Mesenchymal stem cell (in vitro differentiated cells and primary cell): Measurements from ENCODE around the gene ASB1.
A peak's percentile ranks its signal among the peaks of the same experiment; 100 is the strongest.

Experiments
- DNase-seq: peaks from one replicate; pipeline ENCODE4 v3.0.0-alpha.2; 2013
- H2AFZ ChIP-seq: one replicate; pipeline ENCODE4 v1.6.1; 2013; ENCODE audit warnings: low read depth, mild to moderate bottlenecking, control low read depth, inconsistent platforms, low read length, moderate library complexity
- H2AK5ac ChIP-seq: 2 replicates; pipeline ENCODE4 v1.6.1; 2013; ENCODE audit warnings: low read length, moderate library complexity, mild to moderate bottlenecking, inconsistent platforms; ENCODE audit not compliant: severe bottlenecking
- H2BK120ac ChIP-seq: one replicate; pipeline ENCODE4 v1.6.1; 2013; ENCODE audit warnings: low read depth, mild to moderate bottlenecking, inconsistent platforms, low read length, moderate library complexity
- H2BK12ac ChIP-seq, 2 experiments: one replicate each; pipeline ENCODE4 v1.6.1; 2013; ENCODE audit warnings: inconsistent platforms in 2 of 2, low read length in 2 of 2, mild to moderate bottlenecking in 2 of 2, moderate library complexity in 2 of 2, control low read depth in 1 of 2
- H2BK15ac ChIP-seq: one replicate; pipeline ENCODE4 v1.6.1; 2013; ENCODE audit warnings: mild to moderate bottlenecking, low read depth, inconsistent platforms; ENCODE audit not compliant: poor library complexity, severe bottlenecking
- H2BK5ac ChIP-seq: 2 replicates; pipeline ENCODE4 v1.6.1; 2013; ENCODE audit warnings: low read depth, mild to moderate bottlenecking, low read length, control low read depth, inconsistent platforms; ENCODE audit not compliant: poor library complexity, severe bottlenecking
- H3K14ac ChIP-seq, 2 experiments: one replicate each; pipeline ENCODE4 v1.6.1; 2013; ENCODE audit warnings: inconsistent platforms in 2 of 2, low read length in 2 of 2, control low read depth in 1 of 2, mild to moderate bottlenecking in 1 of 2, moderate library complexity in 1 of 2
- H3K18ac ChIP-seq, 2 experiments: one replicate each; pipeline ENCODE4 v1.6.1; 2013; ENCODE audit warnings: inconsistent platforms in 2 of 2, low read length in 2 of 2, control low read depth in 1 of 2, low read depth in 1 of 2, mild to moderate bottlenecking in 1 of 2
- H3K23ac ChIP-seq, 2 experiments: one replicate each; pipeline ENCODE4 v1.6.1; 2013; ENCODE audit warnings: inconsistent platforms in 2 of 2, low read length in 2 of 2, mild to moderate bottlenecking in 2 of 2, moderate library complexity in 2 of 2, control low read depth in 1 of 2
- H3K27ac ChIP-seq: 2 replicates; pipeline ENCODE4 v1.5.1; 2013; ENCODE audit warnings: mild to moderate bottlenecking, moderate library complexity, low read length, control low read depth, inconsistent platforms; ENCODE audit not compliant: poor library complexity, severe bottlenecking
- H3K27me3 ChIP-seq, 2 experiments: 2 replicates each; pipeline versions ENCODE4 v1.6.1 to v1.7.0; 2013; ENCODE audit warnings: low read length in 2 of 2, mild to moderate bottlenecking in 2 of 2, moderate library complexity in 2 of 2, control low read depth in 1 of 2, inconsistent platforms in 1 of 2; ENCODE audit not compliant: control insufficient read depth in 1 of 2, insufficient read depth in 1 of 2
- H3K36me3 ChIP-seq, 2 experiments: 2 replicates each; pipeline versions ENCODE4 v1.6.1 to v1.7.0; 2013; ENCODE audit warnings: low read length in 2 of 2, control low read depth in 1 of 2, inconsistent platforms in 1 of 2, low read depth in 1 of 2, mild to moderate bottlenecking in 1 of 2; ENCODE audit not compliant: insufficient read depth in 2 of 2, control insufficient read depth in 1 of 2
- H3K4ac ChIP-seq, 2 experiments: one replicate each; pipeline ENCODE4 v1.6.1; 2013; ENCODE audit warnings: inconsistent platforms in 2 of 2, low read length in 2 of 2, mild to moderate bottlenecking in 2 of 2, moderate library complexity in 2 of 2, control low read depth in 1 of 2, low read depth in 1 of 2
- H3K4me1 ChIP-seq: 2 replicates; pipeline ENCODE4 v1.6.1; 2013; ENCODE audit warnings: low read depth, low read length, control low read depth; ENCODE audit not compliant: control insufficient read depth, insufficient read depth
- H3K4me2 ChIP-seq: 2 replicates; pipeline ENCODE4 v1.6.1; 2013; ENCODE audit warnings: low read length, mild to moderate bottlenecking, inconsistent platforms; ENCODE audit not compliant: poor library complexity, severe bottlenecking
- H3K4me3 ChIP-seq, 2 experiments: 2 replicates each; pipeline versions ENCODE4 v1.5.1 to v1.7.0; 2013; ENCODE audit warnings: low read length in 2 of 2, mild to moderate bottlenecking in 2 of 2, control low read depth in 1 of 2, low read depth in 1 of 2; ENCODE audit not compliant: insufficient read depth in 1 of 2
- H3K79me1 ChIP-seq: replicated peaks from 2 replicates; pipeline ENCODE4 v1.6.1; 2013; ENCODE audit warnings: mild to moderate bottlenecking, control low read depth, low read length, inconsistent platforms; ENCODE audit not compliant: poor library complexity, severe bottlenecking
- H3K9ac ChIP-seq: 2 replicates; pipeline ENCODE4 v1.7.0; 2013; ENCODE audit warnings: mild to moderate bottlenecking, low read length, moderate library complexity
- H3K9me3 ChIP-seq: 2 replicates; pipeline ENCODE4 v1.7.0; 2013; ENCODE audit warnings: mild to moderate bottlenecking, low read length; ENCODE audit not compliant: control insufficient read depth
- H4K8ac ChIP-seq: one replicate; pipeline ENCODE4 v1.6.1; 2013; ENCODE audit warnings: inconsistent platforms, mild to moderate bottlenecking, low read length, moderate library complexity
- H4K91ac ChIP-seq: one replicate; pipeline ENCODE4 v1.6.1; 2013; ENCODE audit warnings: mild to moderate bottlenecking, low read length, inconsistent platforms
- WGBS: methylation state at CpG from one replicate; pipeline ENCODE4 v1.1.7; 2013; ENCODE audit warnings: mixed read lengths; 5-methylcytosine and 5-hydroxymethylcytosine counted together

ASB1 gene

DNA sequence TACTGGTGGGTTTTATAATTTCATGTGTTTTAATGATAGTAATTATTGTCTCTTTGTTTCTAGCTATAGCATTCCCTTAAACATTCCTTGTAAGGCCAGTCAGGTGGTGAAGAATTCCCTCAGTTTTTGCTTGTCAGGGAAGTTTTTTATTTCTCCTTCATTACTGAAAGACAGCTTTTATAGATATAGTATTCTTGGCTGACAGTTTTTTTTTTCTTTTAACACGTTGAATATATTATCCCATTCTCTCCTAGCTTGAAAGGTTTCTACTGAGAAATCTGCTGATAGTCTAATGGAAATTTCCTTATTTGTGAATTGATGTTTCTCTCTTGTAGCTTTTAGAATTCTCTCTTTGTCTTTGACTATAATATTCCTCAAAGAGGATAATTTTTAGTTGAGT is 46.8 kb downstream of the ASB1 start:
- H2BK15ac ChIP-seq: no peak overlapping the region
- no peak for DNase-seq
- no peak overlapping the region for H3K14ac ChIP-seq
- H2AK5ac ChIP-seq: no peak overlapping the region
- H3K4me1 ChIP-seq: no peaks in the 10 kb centered on the region
- H3K18ac ChIP-seq: no peak overlapping the region
- no peak overlapping the region for H4K91ac ChIP-seq
- peaks cover 0 to 26% of the 10 kb centered on the region in 2 experiments for H3K36me3 ChIP-seq
- no peak overlapping the region for H3K4me3 ChIP-seq
- no CpG with 5 or more reads among the region's 1 CpG for WGBS
- peaks cover 69% of the 10 kb centered on the region for H3K9me3 ChIP-seq
- H2BK12ac ChIP-seq: no peak overlapping the region
- no peak overlapping the region for H2BK5ac ChIP-seq
- H3K27me3 ChIP-seq: no peaks in the 10 kb centered on the region
- H4K8ac ChIP-seq: no peak overlapping the region
- H3K4me2 ChIP-seq: no peak overlapping the region
- H3K79me1 ChIP-seq: no peaks in the 10 kb centered on the region
- no peak overlapping the region for H2AFZ ChIP-seq
- no peak overlapping the region for H3K27ac ChIP-seq
- H3K4ac ChIP-seq: no peak overlapping the region
- H2BK120ac ChIP-seq: no peak overlapping the region
- H3K23ac ChIP-seq: no peak overlapping the region
- no peak overlapping the region for H3K9ac ChIP-seq

- H3K9ac ChIP-seq: no peak overlapping the region
- no peaks in the 10 kb centered on the region for H3K27me3 ChIP-seq
- no peak overlapping the region for H4K8ac ChIP-seq
- no peak overlapping the region for H4K91ac ChIP-seq
- H2BK120ac ChIP-seq: no peak overlapping the region
- H2AFZ ChIP-seq: no peak overlapping the region
- H2AK5ac ChIP-seq: no peak overlapping the region
- H3K79me1 ChIP-seq: no peaks in the 10 kb centered on the region
- H3K18ac ChIP-seq: no peak overlapping the region
- no peak overlapping the region for H2BK15ac ChIP-seq
- no peak overlapping the region for H3K23ac ChIP-seq
- peaks cover 0 to 18% of the 10 kb centered on the region in 2 experiments for H3K36me3 ChIP-seq
- H3K4ac ChIP-seq: no peak overlapping the region
- DNase-seq: no peak
- H2BK5ac ChIP-seq: no peak overlapping the region
- 89% methylated on average over 1 of the region's 1 CpG for WGBS
- H3K4me3 ChIP-seq: no peak overlapping the region
- no peak overlapping the region for H3K27ac ChIP-seq
- H3K9me3 ChIP-seq: peaks cover 73% of the 10 kb centered on the region
- no peak overlapping the region for H3K14ac ChIP-seq
- H3K4me1 ChIP-seq: no peaks in the 10 kb centered on the region
- H3K4me2 ChIP-seq: no peak overlapping the region
- H2BK12ac ChIP-seq: no peak overlapping the region
Observed at GRCh38 chr2:238475034-238475433, 48.3 kb downstream of the ASB1 start.

- no peak overlapping the region for H3K4me2 ChIP-seq
- H3K23ac ChIP-seq: no peak overlapping the region
- H3K27me3 ChIP-seq: no peaks in the 10 kb centered on the region
- no peak overlapping the region for H2BK120ac ChIP-seq
- no peak overlapping the region for H3K14ac ChIP-seq
- peaks cover 73% of the 10 kb centered on the region for H3K9me3 ChIP-seq
- H4K8ac ChIP-seq: no peak overlapping the region
- H3K4me1 ChIP-seq: no peaks in the 10 kb centered on the region
- H4K91ac ChIP-seq: no peak overlapping the region
- no peak overlapping the region for H3K4me3 ChIP-seq
- H2AK5ac ChIP-seq: no peak overlapping the region
- no CpG with 5 or more reads among the region's 1 CpG for WGBS
- no peak overlapping the region for H3K27ac ChIP-seq
- no peak overlapping the region for H2BK15ac ChIP-seq
- H2BK12ac ChIP-seq: no peak overlapping the region
- H2BK5ac ChIP-seq: no peak overlapping the region
- peaks cover 0 to 18% of the 10 kb centered on the region in 2 experiments for H3K36me3 ChIP-seq
- H3K18ac ChIP-seq: no peak overlapping the region
- H3K4ac ChIP-seq: no peak overlapping the region
- no peak for DNase-seq
- H3K9ac ChIP-seq: no peak overlapping the region
- H2AFZ ChIP-seq: no peak overlapping the region
- no peaks in the 10 kb centered on the region for H3K79me1 ChIP-seq
Observed at GRCh38 chr2:238475566-238475965, 48.8 kb downstream of the ASB1 start.

DNA sequence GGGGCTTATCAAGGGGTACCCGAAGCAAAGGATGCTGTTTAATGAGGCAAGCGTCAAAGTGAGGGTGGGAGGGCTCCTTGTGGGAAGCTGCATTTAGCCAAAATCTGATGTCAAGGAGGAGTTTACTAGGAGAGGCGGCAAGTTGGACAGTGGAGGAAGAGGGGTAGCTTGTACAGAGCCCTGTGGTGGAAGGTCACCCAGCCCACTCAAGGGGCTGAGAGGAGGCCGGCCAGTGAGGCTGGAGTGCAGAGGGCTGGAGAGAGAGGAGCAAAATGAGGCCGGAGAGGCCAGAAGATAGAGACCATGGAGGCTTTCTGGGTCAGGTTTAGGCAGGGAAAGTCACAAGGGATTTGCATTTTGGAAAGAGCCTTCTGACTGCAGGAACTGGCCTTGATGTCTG is 49.5 kb downstream of the ASB1 start:
- Histone ChIP-seq H3K36me3 (peaks cover 0 to 18% of the 10 kb centered on the region in 2 experiments), H2AFZ (no peak overlapping the region), H4K91ac (peak overlapping the region; percentile 78), H3K18ac (no peak overlapping the region), H3K23ac (no peak overlapping the region), H3K4me1 (no peaks in the 10 kb centered on the region), H3K4me3 (no peak overlapping the region), H2BK5ac (no peak overlapping the region), H3K4ac (no peak overlapping the region), H3K27ac (no peak overlapping the region), H3K79me1 (no peaks in the 10 kb centered on the region), H3K14ac (no peak overlapping the region), H2BK15ac (no peak overlapping the region), H3K9me3 (peaks cover 72% of the 10 kb centered on the region), H2AK5ac (no peak overlapping the region), H3K27me3 (no peaks in the 10 kb centered on the region), H2BK12ac (no peak overlapping the region), H3K4me2 (no peak overlapping the region), H4K8ac (no peak overlapping the region), H2BK120ac (no peak overlapping the region), H3K9ac (no peak overlapping the region)
- no peak for DNase-seq
- 60% methylated on average over 5 of the region's 5 CpGs for WGBS
